GM19193 (cell line): ENCODE measurements around the gene BCL11B.

Experiments used
- POLR2A ChIP-seq: IDR thresholded peaks from 4 replicates; pipeline ENCODE4 v1.6.1; 2011; ENCODE audit not compliant: insufficient read depth, insufficient read length; ENCODE audit errors: extremely low read depth

The BCL11B gene

GRCh38 chr14:99188731-99189191 is 83.2 kb downstream of the BCL11B start:
- no peak for TF ChIP-seq POLR2A

- TF ChIP-seq POLR2A, result no peak
Measured at GRCh38 chr14:99187858-99188257, 84.1 kb downstream of the BCL11B start.

- no peak for TF ChIP-seq POLR2A
Measured at GRCh38 chr14:99186956-99187690, 84.9 kb downstream of the BCL11B start.

- TF ChIP-seq POLR2A, result no peak
Measured at GRCh38 chr14:99185436-99186068, 86.4 kb downstream of the BCL11B start.

DNA sequence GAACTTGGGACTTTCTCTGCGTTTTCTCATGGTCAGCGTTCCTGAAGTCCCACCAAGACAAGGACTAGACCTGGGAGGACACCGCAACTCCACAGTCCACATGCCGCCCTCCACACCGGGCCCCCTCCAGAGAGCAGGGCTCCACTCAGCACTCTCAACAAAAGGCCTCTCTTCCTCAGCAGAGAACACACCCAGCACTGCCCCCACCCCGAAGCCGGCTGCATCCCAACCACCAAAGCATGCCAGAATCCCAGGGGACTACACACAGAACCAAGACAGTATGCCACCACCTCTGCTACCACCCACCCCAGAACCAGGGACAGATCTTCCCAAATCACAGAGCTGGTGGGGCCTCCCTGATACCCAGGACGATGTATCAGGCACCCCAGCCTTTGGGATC is 88.3 kb downstream of the BCL11B start:
- no peak for TF ChIP-seq POLR2A

GRCh38 chr14:99183311-99183710 is 88.7 kb downstream of the BCL11B start:
- TF ChIP-seq POLR2A, result no peak

- no peak for TF ChIP-seq POLR2A
Measured at GRCh38 chr14:99182548-99183250, 89.3 kb downstream of the BCL11B start.

- TF ChIP-seq POLR2A, result no peak
Measured at GRCh38 chr14:99181804-99182520, 90.0 kb downstream of the BCL11B start.

DNA sequence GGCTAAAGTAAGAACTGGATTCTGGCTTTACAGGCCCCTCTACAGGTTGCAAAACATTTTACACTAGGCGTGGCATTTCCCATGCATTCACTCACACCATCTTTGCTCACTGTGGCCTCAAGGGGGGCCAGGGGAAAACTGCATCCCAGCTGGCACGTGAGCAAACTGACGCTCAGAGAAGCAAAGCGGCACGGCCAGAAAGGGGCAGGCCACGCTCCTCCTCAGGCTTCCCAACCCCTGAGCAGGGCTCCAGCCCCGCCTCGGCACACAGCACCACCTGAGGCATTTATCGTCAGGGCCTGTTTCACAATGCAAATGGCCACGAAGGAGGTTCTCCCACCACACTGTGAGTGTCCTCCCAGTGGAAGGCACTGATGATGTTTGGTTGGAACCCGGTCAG is 90.8 kb downstream of the BCL11B start:
- TF ChIP-seq POLR2A, result no peak

DNA sequence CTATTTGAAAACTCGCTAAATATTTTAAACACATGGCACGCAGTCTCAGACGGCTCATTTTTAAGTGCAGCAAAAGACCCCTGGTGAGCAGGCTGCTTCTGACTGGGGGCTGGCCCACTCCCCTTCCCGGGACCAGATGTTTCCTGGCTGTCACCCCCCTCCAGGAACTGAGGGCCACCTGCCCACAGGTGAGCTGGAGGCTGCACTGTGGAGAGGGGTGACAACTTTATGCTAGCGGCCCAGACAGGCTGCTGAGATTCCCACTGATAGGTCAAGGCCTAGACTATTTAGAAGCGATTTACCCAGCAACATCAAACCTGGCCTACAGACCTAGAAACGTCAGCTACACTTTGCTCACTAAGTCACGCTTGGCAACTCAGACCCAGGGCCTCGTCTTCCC is 92.1 kb downstream of the BCL11B start:
- no peak for TF ChIP-seq POLR2A

GRCh38 chr14:99179506-99179905 is 92.5 kb downstream of the BCL11B start:
- TF ChIP-seq POLR2A, result no peak

DNA sequence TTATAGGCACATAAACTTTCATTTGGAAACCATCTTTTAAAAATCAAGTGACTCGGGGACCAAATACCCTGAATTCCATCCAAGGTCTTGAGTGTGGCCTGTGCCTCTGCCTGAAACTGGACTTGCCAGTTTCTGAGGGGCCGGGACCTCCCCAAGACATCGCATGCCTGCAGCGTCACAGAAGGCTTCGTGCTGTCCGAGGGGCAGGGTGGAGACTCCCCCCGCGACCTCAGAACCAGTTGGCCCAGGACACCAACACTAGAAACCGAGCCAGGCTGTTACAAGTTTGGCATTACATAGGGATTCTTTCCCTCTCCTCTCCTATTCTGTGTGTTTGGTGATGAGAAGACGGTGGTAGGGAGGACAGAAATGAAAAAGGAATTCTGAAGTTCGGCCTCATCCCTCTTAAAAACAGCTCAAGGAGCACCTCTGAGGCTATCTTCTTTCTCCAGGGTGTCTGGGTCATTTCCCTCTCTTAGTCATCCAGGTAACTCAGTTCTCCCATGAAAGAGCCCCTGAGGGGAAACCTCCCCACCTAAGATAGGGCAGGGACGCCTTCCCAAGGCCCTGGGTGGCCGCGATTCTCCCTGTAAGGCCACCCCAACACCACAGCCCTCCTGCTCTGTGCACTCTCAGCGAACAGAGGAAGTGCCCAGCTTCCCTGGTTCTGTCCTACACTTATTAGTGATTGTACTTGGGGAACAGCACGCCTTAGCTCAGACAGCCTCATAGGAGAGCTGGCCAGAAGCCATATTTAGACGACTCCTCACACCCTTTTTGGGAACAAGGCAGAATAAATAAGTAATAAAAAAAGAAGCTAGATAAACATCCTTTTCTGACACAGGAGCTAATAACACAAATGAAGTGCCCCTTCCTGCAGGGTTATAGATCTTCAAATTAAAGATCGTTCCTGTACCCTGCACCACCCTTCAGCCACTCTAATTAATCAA is 93.8 kb downstream of the BCL11B start:
- no peak for TF ChIP-seq POLR2A

DNA sequence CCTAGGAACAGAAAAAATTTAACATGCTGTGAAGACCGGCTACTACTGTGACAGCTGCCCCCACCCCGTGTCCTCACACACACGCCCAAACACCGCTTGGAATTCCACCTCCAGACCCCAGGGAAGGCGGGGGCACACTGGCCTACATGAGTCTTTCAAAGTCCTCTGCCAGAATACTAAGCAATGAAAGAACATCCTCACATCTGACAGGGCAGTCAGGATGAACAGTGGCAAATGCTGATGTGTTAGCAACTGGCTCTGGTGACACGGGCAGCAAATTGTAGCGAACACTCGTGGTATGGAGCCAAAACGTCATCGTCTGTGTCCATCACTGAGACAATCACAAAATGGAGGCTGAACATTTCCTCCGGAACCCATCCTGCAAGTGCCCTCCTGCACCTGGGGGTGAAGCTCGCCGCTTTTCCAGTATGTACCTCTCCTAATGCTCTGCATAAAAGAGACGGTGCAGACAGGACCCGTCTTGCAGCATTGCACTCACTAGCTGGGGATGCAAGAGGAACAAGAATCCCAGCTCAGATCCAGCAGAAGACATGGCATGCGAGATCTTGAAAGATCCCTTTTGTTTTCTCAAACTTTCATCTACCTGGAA is 94.8 kb downstream of the BCL11B start:
- no peak for TF ChIP-seq POLR2A
